NOMO-1 treated with DMSO at 0.1 percent for 48 hours (cell line): Measurements from ENCODE around the gene ADRA2C.

Experiments used
- DNase-seq: peaks from one replicate; lab custom pipeline; 2025; ENCODE audit not compliant: unreplicated experiment; lab: John Stamatoyannopoulos, UW

Gene ADRA2C

DNA sequence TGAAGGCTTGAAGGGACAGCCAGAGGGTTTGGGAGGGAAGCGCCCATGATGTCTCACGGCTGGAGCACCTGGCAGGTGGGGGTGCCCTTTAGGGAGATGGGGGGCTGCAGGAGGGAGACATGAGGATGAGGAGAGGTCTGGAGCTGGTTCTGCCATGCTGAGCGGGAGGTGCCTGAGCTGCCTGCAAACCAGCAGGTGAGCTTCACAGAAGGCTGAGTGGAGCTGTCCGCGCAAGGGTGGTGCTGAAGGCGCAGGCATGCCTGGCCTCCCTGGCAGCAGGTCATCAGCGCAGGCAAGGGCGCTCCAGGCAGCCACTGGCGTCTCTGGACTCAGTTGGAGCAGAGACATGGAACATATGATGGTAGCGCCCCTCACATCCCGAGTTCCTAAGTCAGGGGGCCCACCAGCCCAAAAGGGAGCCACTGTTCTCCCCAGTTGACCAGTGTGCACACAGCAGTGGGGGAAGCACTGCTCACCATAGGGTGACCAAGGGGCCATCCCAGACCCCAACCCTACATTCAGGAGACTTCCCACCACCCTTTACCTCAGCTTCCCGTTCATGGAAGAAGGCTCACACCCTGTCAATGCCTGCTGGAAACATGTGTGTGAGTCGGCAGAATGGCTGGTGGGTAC, 25.8 kb downstream of the ADRA2C start:
- peak; percentile 5 for DNase-seq

DNA sequence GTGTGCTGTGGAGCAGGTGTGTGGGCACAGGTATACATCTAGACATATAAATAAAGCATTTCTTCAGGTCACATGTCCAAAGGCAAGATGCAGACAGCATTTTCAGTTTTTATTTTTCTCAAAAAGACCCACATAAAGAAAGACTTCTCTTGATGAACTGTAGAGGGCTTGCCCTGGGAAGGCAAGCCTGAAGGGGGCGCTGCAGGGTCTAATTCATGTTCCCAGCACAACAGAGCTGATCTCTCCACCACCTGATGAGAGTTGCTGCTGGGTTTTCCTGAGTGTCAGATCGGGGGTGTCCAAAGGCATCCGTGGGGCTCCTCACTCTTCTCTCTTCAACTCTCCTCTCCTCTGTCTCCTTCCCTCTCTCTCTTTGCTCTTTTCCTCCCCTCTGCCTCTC, 26.6 kb downstream of the ADRA2C start:
- no peak for DNase-seq

- no peak for DNase-seq
Measured at GRCh38 chr4:3793545-3793944, 27.4 kb downstream of the ADRA2C start.

DNA sequence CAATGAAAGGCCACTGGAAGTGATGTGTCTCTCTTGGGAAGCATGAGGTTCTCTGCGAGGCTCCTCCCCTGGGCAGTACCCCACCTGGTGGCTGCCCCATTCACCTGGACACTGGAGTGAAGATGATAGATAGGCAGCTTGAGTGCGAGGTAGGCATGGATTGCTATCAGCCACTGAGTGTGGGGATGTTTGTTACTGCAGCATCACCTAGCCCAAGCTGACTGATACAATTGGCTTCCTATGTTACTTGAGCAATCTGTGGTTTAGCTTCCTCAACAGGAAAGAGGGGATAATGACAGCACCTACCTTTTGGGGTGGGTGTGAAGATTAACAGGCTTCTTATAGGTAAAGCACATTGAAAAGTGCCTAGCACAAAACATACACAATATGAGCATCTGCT, 30.8 kb downstream of the ADRA2C start:
- DNase-seq, result no peak

- DNase-seq, result no peak
Measured at GRCh38 chr4:3797831-3798790, 31.9 kb downstream of the ADRA2C start.

DNA sequence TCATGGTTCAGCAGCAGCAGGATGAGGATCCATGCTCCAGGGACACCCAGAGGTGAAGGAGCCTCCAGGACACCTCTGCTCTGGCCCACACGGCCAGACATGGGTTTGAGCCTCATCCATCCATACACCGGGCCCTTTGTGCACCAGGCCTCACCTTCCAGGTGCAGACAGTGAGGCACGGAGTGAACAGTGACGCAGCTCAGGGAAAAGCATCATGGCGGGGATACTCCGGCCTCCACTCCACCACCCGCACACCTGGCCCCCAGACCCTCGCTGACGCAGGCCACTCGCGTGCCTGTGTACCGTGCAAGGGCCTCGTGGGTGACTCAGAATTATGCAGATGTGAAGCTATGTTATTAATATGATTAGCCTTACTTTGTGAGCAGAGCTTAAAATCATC, 33.3 kb downstream of the ADRA2C start:
- no peak for DNase-seq

DNA sequence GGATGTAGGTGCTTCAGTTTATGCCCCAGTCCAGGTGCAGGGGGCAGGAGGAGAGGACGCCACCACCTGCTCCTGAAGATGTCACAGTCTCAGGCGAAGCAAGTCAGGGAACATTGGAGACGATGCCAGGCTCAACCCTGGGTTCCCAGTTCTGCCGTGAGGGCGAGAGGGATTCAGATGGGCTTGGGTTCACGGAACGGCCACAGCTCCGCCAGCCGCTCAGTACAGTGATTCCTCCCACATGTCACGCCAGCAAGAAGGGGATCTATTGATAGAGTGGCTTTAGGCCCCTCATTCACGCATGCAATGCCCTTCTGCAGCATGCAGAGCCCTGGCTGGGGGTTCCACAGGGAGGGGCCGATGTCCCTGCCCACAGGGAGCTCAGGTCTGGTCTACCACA, 34.2 kb downstream of the ADRA2C start:
- DNase-seq, result no peak

- no peak for DNase-seq
Measured at GRCh38 chr4:3801521-3801920, 35.3 kb downstream of the ADRA2C start.

DNA sequence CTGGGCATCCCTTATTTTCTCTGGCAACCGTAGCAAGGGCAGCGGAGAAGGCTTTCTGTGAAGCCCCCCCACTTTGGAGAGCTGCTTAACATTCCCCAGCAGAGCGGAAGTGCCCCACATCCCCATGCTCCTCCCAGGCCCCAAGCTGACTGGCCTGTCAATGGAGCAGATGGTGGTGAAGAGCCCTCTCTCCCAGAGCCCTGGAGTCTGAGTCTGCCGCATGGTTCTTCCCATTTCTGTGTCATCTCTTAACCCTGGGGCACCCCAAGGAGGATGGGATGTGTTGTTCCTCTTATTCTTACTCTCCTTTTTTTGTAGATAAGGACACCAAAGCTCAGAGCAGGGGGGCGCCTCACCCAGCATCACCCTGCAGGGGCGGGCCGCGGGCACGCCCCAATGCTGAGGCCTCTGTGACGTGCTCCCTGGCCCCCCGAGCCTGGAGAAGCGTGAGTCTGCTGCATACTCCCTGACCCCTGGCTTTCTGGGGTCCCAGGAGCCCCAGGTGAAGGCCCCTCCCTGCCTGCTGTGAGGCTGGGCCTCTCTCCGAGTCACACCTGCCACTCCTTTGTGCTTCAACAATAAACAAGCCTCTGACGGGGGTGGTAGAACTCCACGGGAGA, 35.9 kb downstream of the ADRA2C start:
- no peak for DNase-seq

DNA sequence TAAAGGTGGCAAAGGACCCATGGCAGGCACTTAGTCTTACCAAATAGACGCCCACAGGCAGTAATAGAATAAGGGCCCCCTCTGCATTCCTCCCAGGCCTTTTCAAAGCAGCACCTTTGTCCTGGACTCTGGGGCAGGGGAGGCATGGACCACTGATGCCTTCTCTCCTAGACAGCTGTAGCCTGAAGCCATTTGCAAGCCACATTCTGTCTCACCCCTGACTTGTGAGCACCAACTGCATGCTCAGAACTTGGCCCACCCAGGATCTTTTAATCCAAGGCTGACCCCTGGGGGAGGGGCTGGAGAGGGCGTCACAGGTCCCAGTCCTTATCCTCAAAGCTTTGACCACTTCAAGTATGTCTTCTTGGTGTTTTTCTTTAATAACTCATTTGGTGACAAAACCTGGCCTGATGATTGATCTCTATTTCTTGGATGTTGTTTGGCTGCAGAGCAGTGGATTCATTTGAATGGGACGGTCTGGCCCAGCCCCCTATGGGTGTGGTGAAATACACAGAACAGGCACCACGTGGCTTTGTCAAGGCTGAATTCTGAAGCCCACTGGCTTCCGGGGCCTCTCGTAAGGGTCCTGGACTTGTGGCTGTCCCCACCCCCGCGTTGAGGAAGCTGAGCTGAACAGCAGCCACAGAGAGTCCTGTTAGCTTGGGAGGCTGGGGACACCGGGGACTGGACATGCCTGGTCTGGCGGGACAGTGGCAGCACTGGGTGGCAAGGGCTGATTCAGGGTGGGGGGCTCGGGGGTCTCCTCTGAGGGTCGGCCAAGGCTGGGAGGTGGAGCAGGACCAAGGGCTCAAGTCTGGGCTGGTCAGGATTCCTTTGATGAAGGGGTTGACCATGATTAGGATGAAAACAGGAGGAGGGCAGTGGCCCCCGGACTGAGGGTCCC, 36.6 kb downstream of the ADRA2C start:
- no peak for DNase-seq

DNA sequence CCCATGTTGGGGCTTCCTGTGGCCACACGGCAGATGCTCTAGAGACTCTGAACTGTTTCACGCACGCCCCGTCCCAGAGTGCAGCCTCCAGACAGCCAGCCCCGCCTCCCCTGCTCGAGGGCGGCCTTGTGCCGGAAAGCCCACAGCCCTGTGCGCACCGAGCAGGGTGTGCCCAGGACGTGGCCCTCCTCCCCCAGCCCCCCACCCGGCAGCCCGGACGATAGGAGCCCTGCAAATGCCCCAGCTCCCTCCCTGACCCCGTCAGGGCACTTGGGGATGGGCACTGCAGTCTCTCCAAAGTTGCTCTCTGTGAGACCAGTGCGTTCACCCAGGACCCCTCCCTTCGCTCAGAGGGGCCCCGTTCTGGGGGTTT, 37.3 kb downstream of the ADRA2C start:
- no peak for DNase-seq

GRCh38 chr4:3803946-3804345, 37.8 kb downstream of the ADRA2C start:
- no peak for DNase-seq

DNA sequence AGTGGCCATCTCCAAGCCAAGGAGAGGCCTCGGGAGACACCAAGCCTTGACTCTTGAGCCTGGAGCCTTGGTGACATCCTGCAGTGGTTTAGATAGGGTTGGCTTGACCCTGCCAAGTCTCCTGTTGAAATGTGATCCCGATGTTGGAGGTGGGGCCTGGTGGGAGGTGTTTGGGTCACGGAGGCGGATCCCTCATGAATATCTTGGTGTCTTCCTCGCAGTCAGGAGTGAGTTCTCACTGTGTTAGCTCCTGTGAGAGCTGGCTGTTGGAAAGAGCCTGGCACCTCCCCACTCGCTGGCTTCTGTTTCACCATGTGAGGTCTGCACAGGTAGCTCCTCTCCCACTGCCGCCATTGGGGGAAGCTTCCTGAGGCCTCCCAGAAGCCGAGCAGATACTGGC, 38.8 kb downstream of the ADRA2C start:
- DNase-seq, result no peak

GRCh38 chr4:3805731-3806130, 39.5 kb downstream of the ADRA2C start:
- DNase-seq, result no peak

DNA sequence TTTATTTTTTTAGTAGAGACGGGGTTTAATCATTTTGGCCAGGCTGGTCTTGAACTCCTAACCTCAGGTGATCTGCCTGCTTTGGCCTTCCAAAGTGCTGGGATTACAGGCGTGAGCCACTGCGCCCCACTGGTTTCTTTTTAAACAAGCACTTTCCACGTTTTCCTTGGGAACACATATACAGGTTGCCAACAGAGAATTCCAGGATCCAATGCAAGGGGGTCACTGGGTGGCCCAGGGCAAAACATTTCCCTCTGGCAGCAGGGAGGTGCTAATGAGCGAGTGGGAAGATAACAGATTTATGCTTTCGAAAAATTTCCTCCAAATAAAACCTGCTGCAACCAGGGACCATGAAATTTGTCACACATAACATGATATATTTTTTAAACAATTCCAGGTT, 41.1 kb downstream of the ADRA2C start:
- DNase-seq, result no peak

- DNase-seq, result no peak
Measured at GRCh38 chr4:3807822-3808496, 41.8 kb downstream of the ADRA2C start.

DNA sequence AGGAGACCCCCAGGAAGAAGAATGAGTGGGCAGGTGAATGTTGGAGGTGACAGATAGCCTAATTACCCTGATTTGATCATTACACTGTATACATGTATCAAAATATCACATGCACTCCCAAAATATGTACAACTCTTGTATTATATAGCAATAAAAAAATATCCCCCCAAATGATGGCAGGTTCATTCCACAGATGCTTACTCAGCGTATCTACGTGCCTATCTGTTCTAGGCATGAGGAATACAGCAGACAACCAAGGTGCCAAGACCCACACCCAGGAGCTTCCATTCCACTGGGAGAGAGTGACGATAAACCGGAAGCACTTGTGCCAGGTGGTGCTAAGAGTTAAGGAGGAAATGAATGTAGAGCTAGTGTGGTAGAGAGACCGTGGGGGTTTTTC, 42.4 kb downstream of the ADRA2C start:
- no peak for DNase-seq

GRCh38 chr4:3809028-3809427, 42.8 kb downstream of the ADRA2C start:
- no peak for DNase-seq

- DNase-seq, result no peak
Measured at GRCh38 chr4:3809451-3810110, 43.4 kb downstream of the ADRA2C start.

- no peak for DNase-seq
Measured at GRCh38 chr4:3810111-3810680, 44.0 kb downstream of the ADRA2C start.
